HG03565 (cell line): Measurements from ENCODE around the gene USP28.
A peak's percentile ranks its signal among the peaks of the same experiment; 100 is the strongest.

Experiments
- ATAC-seq: cut with Tn5 transposase; IDR thresholded peaks from one replicate; pipeline ENCODE4 v1.9.1; 2021; ENCODE audit warnings: mild to moderate bottlenecking, moderate library complexity; ENCODE audit not compliant: unreplicated experiment

Gene USP28

DNA sequence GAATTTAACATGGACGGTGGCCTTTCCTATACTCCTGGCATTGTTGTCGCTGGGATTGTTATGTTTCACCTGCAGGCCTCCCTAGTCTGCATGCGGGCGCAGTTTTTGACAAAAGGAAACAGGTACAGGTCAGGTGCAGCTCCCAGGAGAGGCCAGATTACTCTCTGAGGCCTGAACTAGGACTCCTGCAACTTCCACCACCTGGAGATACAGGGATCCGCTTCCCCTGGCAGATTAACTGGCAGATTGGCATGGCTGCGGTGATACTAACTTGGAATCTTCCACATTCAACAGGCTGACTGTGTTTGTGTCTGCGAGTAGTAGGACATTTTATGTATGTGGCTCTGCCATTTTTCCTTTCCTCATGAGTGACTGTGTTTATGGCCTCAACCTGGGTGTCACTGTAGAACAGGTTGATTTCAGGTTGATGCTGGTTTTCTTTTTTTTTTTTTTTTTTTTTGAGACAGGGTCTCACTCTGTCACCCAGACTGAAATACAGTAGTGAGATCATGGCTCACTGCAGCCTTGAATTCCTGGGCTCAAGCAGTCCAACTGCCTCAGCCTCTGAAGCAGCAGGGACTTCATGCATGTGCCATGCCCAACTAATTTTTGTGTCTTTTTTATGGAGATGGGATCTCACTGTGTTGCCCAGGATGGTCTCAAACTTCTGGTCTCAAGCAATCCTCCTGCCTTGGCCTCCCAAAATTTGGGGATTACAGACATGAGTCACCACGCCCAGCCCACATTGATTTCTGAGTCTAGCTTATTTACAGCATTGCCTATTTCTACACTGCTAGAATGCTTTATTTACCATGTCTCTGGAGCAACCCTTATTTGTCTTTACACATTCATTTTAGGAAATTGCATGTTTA lies 1.7 kb upstream of the USP28 start:
- ATAC-seq, result no peak

DNA sequence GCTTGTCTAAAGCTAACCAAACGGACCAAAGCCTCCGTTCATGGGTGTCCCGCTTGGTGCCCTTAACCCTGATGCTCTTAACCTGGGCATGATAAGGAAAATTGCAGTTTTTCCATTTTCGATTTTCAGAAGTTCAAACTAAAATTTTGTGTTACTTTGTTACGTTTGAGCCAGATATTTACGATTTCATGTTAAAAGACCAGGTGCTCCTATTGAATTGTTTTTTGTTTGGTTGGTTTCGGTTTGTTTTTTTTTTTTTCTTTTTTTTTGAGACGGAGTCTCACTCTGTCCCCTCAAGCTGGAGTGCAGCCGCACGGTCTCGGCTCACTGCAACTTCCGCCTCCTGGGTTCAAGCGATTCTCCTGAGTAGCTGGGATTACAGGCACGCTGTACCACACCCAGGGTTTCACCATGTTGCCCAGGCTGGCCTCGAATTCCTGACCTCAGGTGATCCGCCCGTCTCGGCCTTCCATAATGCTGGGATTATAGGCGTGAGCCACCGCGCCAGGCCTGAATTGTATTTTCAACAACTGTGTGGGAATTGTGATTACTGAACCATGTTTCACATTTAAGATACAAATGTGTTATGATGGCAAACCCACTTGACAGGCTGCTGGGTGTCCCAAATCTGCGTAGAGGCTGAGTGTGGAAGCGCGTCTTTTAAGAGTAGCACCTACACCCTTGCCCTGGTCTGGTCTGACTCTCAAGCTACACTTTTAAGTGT lies 864 bp upstream of the USP28 start:
- no peak for ATAC-seq

DNA sequence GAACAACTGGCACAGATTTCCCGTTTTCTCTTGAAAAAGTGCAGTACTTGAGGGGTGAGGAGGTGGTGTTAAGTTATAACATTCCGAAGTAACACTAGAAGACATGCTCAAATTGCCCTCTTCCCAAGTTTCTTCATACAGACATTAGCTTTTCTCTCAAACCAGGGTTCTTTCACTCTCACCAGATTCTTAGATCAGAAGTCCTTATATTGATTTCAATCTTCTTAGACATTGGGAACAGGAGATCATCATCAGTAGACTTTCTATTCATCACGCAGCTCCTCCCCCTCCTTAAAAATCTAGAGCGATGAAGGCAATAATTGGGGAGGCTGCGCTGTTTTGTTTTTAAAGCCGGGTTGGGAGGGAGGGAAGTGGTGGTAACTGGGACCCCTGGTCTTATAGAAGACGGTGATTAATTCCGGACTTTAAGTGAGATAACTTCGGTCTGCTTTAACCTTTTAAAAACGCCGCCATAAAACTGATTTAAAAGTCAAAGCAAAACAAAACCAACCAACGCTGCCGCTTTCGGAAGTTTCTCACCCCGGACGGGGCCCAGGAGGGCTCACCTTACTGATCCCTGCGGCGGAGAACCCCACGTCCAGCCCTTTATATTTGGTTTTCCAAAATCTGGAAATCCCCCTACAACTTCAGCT lies 665 bp downstream of the USP28 start:
- ATAC-seq, result no peak

DNA sequence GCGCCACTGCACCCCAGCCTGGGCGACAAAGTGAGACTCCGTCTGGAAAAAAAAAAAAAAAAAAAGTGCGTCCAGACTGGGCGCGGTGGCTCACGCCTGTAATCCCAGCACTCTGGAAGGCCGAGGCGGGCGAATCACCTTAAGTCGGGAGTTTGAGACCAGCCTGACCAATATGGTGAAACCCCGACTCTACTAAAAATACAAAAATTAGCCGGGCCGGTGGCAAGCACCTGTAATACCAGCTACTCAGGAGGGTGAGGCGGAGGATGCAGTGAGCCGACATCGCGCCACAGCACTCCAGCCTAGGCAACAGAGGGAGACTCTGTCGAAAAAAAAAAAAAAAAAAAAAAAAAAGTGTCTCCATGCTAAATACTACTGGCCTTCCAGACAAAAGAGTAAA lies 1.3 kb downstream of the USP28 start:
- no peak for ATAC-seq

DNA sequence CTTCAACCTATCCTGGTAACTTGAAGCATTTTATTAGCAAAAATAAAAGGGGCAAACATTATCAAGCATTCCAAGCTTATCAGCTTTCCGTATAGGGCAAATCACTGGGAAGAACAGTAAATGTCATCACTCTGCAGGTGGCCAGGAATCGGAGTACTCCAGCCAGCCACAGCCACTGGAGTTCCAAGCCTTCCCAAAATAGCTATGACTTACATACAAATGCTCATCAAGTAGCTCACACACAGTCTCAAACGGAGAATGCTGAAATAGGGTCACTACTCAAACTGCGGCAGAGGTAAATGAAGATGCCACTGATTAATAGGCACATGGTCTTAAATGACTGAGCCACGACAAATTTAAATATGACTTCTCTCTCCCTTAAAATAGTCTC lies 2.1 kb downstream of the USP28 start:
- no peak for ATAC-seq

DNA sequence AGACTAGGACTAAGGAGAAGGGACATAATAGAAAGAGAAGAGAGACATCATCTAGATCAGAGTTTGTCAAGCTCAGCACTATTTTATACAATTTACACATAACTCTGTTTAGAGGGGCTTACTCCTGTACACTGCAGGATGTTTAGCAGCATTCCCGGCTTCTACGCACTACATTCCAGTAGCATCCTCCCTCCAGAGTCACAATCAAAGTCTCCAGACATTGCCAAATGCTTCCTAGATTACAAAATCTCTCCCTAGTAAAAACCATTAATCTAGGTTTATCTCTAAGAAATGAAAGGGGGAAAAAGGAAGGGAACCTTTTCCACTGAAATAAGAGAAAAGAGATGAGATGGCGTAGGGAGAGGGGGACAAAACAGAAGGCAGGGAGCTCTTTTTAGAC lies 4.0 kb downstream of the USP28 start:
- no peak for ATAC-seq

DNA sequence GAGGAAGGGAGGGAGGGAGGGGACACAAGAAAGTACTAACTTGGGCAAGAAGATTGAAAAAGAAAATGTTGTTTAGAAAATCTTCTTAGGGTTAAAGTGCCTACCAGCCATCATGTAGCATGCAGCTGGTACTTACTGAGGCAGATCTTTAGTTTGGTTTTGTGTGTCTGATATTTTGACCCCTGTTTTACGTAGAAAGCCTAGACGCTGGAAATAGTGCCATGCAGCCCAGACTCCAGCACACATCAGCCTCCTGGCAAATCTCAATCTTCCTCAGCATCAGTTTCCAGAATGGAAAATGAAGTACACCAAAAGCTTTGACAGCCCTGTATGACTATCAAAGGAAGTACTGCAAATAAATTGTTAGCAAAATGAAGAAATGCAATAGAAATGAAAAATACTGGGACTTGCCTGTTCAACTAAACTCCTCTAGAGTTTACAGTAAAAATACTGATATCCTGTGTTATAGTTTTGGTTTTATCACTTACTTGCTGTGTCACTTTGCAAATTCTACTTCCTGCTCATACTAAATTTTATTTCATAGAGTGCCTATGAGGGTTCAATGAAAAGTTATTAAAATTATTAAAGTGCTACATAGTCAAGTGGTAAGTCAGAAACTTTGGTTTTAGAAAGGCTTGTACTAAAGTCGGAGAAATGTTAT lies 7.4 kb downstream of the USP28 start:
- no peak for ATAC-seq

DNA sequence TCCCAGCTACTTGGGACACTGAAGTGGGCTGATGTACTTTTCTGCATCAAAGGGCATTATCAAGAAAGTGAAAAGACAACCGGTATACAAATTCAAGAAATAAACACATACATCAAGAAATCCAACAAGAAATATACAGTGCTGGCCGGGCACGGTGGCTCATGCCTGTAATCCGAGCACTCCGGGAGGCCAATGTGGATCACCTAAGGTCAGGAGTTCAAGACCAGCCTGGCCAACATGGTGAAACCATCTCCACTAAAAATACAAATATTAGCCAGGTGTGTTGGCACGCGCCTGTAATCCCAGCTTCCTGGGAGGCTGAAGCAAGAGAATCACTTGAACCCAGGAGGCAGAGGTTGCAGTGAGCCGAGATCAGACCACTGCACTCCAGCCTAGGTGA lies 9.5 kb downstream of the USP28 start:
- ATAC-seq, result no peak

DNA sequence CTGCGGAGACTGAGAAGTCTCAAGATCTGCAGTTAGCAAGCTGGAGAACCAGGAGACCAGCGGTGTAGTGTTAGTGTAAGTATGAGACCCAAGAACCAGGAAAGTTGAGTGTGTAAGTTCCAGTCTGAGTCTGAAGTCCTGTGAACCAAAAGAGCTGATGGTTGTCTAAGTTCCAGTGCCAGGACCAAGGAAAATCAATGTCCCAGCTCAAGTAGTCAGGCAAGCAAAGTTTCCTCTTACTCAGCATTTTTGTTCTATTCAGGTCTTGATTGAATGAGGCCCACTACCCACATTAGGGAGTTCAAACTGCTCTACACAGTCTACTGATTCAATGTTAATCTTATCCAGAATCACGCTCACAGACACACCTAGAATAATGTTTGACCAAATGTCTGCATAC lies 11.0 kb downstream of the USP28 start:
- ATAC-seq, result no peak

DNA sequence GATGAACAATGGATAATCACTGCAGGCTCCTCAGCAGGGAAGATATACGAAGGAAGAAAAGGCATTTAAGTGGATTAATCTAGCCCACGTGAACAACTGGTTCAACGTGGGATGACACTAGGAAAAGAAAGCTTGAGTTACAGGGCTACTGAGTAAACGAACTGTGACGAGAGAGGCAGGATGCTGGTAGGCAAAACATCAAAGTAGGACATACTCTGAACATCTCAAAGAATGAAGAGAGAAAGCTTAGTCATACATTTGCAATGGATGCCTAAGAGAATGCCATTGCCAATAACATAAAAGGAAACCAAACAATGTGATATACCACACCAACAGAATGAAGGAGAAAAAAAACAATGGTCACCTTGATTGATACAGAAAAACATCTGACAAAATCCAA lies 12.9 kb downstream of the USP28 start:
- no peak for ATAC-seq

DNA sequence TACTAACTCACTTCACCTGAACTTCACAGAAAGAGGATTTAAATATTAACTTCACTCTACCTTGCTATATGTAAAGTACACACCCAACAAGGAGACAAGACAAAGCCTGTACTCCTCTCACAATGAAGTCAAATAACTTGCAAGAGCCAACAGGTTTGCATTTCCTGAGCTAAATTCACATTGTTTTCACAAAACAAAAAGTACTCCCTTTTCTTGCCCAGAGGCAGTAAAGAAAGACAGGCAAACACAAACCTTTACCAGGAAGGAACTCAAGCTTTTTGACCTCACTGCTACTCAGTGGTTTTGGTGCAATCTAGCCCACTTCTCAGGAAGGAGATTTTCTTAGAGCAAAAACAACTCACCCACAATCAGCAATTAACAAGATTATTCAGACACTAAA lies 15.7 kb downstream of the USP28 start:
- no peak for ATAC-seq

DNA sequence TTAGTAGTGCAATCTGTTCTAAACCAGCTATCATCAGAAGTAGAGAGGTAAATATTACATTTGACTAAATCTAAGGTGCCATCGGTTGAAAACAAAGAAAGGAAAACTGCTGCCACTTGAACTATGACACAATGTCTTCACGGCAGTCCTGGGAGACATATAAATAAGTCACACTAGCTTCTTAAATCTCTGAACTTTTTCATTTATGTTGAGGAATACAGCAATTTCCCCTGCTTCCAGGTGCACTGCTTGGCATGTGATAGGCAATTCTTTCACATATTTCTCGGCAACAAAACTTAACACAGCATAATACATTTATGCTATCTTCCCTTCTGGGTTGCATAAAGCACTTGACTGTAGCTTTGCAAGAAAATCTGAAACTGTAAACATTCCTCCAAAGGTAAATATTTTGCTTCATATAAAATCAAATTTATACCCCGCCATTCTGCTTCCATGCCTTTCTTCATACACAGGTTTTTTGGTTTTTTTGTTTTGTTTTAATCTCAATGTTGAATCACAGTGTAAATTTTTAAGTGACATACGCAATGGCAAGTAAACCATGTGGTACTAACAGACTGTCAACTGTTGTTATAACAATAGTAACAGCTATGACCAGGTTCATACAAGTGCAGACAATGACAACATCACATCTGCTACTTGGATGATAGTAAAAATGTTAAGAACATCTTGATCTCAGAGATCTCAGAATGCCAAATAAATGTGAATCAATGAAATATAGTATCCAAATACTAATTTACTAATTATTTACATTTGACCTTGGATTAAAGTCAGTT lies 18.2 kb downstream of the USP28 start:
- no peak for ATAC-seq

DNA sequence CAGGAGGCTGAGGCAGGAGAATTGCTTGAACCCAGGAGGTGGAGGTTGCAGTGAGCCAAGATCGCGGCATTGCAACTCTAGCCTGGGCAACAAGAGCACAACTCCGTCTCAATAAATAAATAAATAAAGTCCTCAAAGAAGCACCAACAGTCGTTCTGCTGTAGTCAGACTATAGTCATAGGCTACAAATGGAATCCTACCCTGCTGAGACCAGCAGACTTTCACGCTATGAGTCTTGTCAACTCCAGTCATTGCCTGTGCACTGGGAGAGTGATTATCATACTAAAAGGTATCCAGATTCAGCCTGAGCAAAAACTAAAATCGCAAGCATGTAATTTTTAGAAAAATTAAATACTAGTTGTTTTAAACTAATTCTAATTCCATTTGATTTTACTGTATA lies 19.6 kb downstream of the USP28 start:
- no peak for ATAC-seq

DNA sequence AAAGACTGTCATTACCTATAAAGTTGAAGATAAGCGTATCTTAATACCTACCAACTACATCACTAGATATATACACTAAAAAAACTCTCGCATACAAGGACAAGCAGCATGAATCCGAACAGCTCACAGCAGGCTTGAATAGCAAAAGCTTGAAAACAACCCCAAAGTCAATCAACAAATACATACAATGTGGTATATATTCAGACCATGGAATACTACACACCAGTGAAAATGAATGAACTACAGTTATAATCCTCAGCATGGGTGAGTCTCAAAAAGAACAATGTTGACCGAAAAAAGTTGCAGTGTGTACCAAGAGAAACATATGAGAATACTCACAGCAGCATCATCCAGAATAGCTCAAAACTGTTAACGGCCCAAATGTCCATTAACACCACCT lies 25.2 kb downstream of the USP28 start:
- ATAC-seq, result no peak

DNA sequence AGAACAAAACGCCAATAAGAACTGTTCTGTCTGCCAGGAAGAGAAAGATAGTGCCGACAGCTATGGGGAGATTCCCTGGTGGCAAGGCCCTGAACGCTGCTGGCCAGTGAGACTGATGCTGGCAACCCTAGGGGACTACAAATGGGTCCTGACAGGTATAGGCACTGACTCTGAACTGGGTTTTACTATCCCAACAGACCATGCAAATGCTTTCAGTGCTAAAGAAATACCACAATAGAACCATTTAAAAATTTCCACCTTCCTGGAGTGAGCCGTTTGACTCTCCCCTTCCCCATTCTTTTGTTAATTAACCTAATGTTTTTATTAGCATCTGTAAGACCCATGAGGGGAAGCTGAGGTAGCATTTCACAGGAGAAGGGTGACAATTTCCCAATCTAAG lies 25.7 kb downstream of the USP28 start:
- ATAC-seq, result no peak

DNA sequence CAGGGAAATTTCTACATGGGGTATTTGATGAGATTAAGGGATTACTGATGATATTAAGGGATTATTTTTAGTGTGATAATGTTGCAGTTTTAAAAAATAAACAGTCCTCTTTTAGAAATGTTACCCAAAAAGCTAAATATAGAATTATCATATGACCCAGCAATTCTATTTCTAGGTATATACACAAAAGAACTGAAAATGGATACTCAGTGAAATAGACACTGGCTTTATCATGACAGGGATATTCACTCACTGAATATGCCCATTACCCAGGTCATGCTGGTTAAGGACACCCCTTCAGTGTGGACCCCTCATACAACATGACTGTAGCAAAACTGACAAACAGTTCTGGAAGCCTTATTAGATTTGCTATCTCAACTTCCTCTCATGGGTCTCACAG lies 27.8 kb downstream of the USP28 start:
- no peak for ATAC-seq

DNA sequence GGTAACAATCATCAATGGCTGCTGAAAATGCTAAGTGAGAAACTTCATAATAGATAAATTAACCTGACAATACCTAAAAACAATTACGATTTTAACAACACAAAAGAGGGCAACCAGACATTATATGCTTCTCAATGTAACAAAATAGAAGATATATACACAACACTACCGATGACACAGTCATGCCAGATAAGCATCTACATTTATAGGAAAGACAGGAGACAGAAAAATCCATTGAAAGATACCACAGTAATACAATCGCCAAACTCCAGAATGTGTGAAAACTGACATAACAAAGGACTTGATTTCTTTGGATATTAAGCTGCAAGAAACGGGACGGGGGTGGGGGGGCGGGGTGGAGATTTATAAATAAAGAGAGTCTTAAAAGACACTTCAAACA lies 28.3 kb downstream of the USP28 start:
- ATAC-seq, result no peak

DNA sequence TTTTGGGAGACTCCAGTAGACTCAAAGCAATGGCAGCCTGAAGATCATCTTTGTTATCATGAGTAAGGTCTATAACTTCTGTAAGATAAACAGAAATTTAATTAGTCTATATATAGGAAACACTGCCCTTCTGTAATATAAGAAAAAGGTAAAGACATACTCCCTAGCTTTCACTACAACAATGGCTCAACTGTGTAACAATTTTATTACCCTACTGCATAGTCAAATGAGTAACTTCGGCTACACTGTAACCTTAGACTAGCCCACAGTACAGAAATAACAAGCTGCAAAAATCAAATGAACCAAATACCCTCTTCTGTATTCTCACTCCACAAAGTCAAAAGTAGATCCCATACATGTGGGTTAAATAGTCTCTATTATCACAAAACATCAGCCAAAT lies 33.7 kb downstream of the USP28 start:
- ATAC-seq, result no peak

DNA sequence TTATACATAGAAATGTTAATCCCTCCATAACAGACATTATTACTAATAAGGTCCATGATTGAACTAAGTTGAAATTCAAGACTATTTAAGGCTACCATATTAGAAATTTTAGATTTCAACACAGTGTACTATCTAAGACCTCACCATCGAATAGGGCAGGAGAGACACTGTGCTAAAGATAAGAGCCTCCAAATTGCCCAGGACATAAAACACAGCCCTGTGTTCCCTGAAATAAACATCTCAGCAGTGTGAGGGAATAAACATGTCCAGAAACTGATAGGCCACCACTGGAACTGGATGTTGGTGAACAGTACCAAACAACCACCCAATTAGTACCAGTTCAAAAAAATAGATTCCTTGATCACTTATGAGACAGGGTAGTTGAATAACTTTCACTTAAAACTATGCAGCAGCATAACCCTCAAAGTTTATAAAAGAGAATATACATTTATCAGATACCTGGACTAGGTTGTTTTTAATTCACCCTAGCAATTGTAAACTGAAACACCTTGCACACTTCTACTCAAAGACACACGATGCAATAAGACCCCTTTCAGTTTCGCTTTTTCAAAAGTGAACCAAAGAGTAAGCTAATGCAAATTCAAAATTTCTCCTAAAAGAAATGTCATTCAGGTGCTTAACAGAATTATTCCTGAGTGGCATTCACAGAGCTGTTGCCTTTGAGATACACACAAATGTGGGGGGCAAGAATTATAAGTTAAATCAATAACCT lies 34.3 kb downstream of the USP28 start:
- ATAC-seq, result no peak

DNA sequence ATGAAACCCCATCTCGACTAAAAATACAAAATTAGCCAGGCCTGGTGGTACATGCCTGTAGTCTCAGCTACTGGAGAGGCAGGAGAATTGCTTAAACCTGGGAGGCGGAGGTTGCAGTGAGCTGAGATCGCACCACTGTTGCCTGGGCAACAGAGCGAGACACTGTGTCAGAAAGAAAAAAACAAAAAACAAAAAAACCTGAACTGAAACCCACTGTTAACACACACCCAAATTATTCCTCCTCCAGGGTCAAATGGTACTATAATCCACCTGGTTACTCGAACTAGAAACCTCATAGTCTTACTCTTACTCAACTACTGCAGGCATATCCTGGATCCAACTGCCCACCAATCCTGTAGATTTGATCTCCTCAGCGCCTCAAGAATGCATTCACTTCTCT lies 35.5 kb downstream of the USP28 start:
- ATAC-seq, result peak; percentile 90
